ENCODE measurements around the gene MAEA.

- TF ChIP-seq CTCF (IDR thresholded peaks at IDR 0.05; ENCODE audit: low read depth, low read length, poor library complexity, severe bottlenecking) (no peak), EZH2phosphoT487 (IDR thresholded peaks at IDR 0.05; ENCODE audit: borderline replicate concordance, low read length) (no peak)
Observed at GRCh38 chr4:1295405-1296055, 5.8 kb downstream of the MAEA start.

Measured in DOHH2 (cell line).